Smooth muscle cell (in vitro differentiated cells): ENCODE data around the gene GINS1. TPM values are rescaled to one million over a fixed set of nuclear protein-coding genes. Genes with fewer than 3 reads are reported as not detected.

ENCODE experiments used
- DNase-seq: peaks from one replicate; lab custom pipeline; 2025; ENCODE audit not compliant: unreplicated experiment; lab: John Stamatoyannopoulos, UW
- H2AFZ ChIP-seq: fragments of 200-600 bp; sonication (generic); 2 replicates; pipeline ENCODE4 v1.6.0; 2016; ENCODE audit warnings: antibody characterized with exemption, low read depth, mild to moderate bottlenecking
- H3F3A ChIP-seq: fragments of 200-600 bp; sonication (generic); 2 replicates; pipeline ENCODE4 v1.6.0; 2017; ENCODE audit warnings: antibody characterized with exemption, low read depth
- H3K27ac ChIP-seq: fragments of 200-600 bp; sonication (generic); 2 replicates; pipeline ENCODE4 v1.5.1; 2016; ENCODE audit warnings: low read depth, mild to moderate bottlenecking
- H3K27me3 ChIP-seq: fragments of 200-600 bp; sonication (generic); 2 replicates; pipeline ENCODE4 v1.6.1; 2016; ENCODE audit warnings: low read depth, mild to moderate bottlenecking
- H3K36me3 ChIP-seq: fragments of 200-600 bp; sonication (generic); 2 replicates; pipeline ENCODE4 v1.5.1; 2016; ENCODE audit warnings: low read depth
- H3K4me1 ChIP-seq: fragments of 200-600 bp; sonication (generic); 2 replicates; pipeline ENCODE4 v1.5.1; 2016; ENCODE audit warnings: low read depth
- H3K4me2 ChIP-seq: fragments of 200-600 bp; sonication (generic); 2 replicates; pipeline ENCODE4 v1.6.0; 2016; ENCODE audit warnings: mild to moderate bottlenecking
- H3K4me3 ChIP-seq: fragments of 200-600 bp; sonication (generic); 2 replicates; pipeline ENCODE4 v1.5.1; 2016; ENCODE audit warnings: mild to moderate bottlenecking
- H3K79me2 ChIP-seq: fragments of 200-600 bp; sonication (generic); 2 replicates; pipeline ENCODE4 v1.6.0; 2016; ENCODE audit warnings: low read depth, mild to moderate bottlenecking
- H3K9ac ChIP-seq: fragments of 200-600 bp; sonication (generic); 2 replicates; pipeline ENCODE4 v1.6.0; 2016; ENCODE audit warnings: low read depth
- H3K9me3 ChIP-seq: fragments of 200-600 bp; sonication (generic); replicated peaks from 2 replicates; pipeline ENCODE4 v1.5.1; 2016; ENCODE audit warnings: low read depth
- H4K20me1 ChIP-seq: fragments of 200-600 bp; sonication (generic); 2 replicates; pipeline ENCODE4 v1.6.0; 2016; ENCODE audit warnings: low read depth
- CTCF ChIP-seq: fragments of 200-600 bp; sonication (generic); IDR thresholded peaks from 2 replicates; pipeline ENCODE4 v1.5.1; 2017; ENCODE audit warnings: borderline replicate concordance, mild to moderate bottlenecking, antibody characterized with exemption; ENCODE audit not compliant: insufficient read depth, poor library complexity, severe bottlenecking
- WGBS: methylation state at CpG from one replicate; pipeline ENCODE4 v1.1.7; 2016; ENCODE audit warnings: low lambda C conversion rate; 5-methylcytosine and 5-hydroxymethylcytosine counted together
- polyA plus RNA-seq: library from polyadenylated mRNA; unstranded; fragments of >200 nt; fragmentation: Nextera tagmentation; extraction: Ambion mirVana; gene quantifications from 2 replicates; pipeline ENCODE4 v1.2.1, GENCODE V29; 2016
- total RNA-seq: library from RNA; depleted of rRNA; stranded (reverse); fragments of >200 nt; gene quantifications from 2 replicates; pipeline ENCODE4 v1.2.3, GENCODE V29; 2014

The GINS1 gene
- total and polyA plus RNA-seq, 2 experiments from 2014 or later, result 5.9 to 9.3 TPM

DNA sequence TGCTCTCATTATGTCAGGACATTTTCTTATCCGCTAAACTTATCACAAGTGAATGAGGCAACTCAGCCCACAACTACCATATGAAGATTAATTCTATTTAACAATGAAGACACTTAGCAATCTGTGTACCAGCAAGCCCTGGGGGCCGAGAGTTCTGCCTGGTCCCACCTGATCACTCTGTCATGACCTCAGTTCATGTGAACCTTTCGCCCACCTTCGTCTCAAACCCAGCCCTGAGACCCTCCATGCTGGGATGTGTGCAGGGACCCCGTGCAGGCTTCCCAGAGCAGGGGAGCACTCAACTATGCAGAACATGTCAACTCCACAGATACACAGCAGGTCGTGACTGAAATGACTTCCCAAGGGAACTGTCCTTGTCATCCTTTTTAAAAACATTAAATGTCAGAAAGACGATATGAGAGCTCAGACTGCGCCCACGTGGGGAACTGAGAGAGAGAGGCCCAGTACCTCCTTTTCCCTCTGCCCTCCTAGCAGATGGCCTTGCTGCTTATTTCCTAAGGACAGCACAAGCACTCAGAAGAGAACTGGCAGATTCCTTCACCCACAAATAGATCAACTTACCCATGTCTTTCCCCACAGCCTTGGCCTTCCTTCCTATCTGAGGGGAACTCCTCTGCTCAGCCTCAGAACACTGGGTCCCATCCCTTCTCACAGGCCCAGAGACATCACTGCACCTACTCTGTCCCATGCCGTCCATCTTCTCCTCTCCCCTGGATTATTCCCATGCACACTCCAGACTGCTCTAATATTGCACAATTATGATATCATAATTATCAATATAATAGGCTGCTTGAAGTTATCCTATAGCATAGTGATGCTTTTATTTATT is 28.4 kb upstream of the GINS1 start:
- Histone ChIP-seq H3K4me2 (no peak overlapping the region), H2AFZ (no peak overlapping the region), H3F3A (no peaks in the 10 kb centered on the region), H3K27me3 (no peaks in the 10 kb centered on the region), H3K27ac (no peak overlapping the region), H3K9me3 (no peaks in the 10 kb centered on the region), H3K79me2 (peaks cover 76% of the 10 kb centered on the region), H3K4me1 (no peaks in the 10 kb centered on the region), H3K4me3 (no peak overlapping the region), H3K9ac (no peak overlapping the region), H4K20me1 (peaks cover 36% of the 10 kb centered on the region), H3K36me3 (no peaks in the 10 kb centered on the region)
- no peak for DNase-seq
- WGBS, result 90% methylated on average over 10 of the region's 10 CpGs
- no peak for TF ChIP-seq CTCF

- no peak for TF ChIP-seq CTCF
- DNase-seq, result no peak
- no peak overlapping the region for H3K9ac ChIP-seq
- 86% methylated on average over 7 of the region's 7 CpGs for WGBS
- H4K20me1 ChIP-seq, result peaks cover 44% of the 10 kb centered on the region
- H3F3A ChIP-seq, result no peaks in the 10 kb centered on the region
- no peaks in the 10 kb centered on the region for H3K4me1 ChIP-seq
- H2AFZ ChIP-seq, result no peak overlapping the region
- no peaks in the 10 kb centered on the region for H3K36me3 ChIP-seq
- H3K9me3 ChIP-seq, result no peaks in the 10 kb centered on the region
- H3K27ac ChIP-seq, result no peak overlapping the region
- no peak overlapping the region for H3K4me3 ChIP-seq
- no peaks in the 10 kb centered on the region for H3K27me3 ChIP-seq
- peaks cover 87% of the 10 kb centered on the region for H3K79me2 ChIP-seq
- H3K4me2 ChIP-seq, result no peak overlapping the region
These were observed 26.4 kb upstream of the GINS1 start for GRCh38 chr20:25380945-25381614.

- H3K9me3 ChIP-seq, result no peaks in the 10 kb centered on the region
- peaks cover 88% of the 10 kb centered on the region for H3K79me2 ChIP-seq
- DNase-seq, result no peak
- no peak overlapping the region for H3K9ac ChIP-seq
- no peak overlapping the region for H3K27ac ChIP-seq
- H3K4me3 ChIP-seq, result no peak overlapping the region
- H3K36me3 ChIP-seq, result no peaks in the 10 kb centered on the region
- peaks cover 44% of the 10 kb centered on the region for H4K20me1 ChIP-seq
- no peak for TF ChIP-seq CTCF
- no peak overlapping the region for H3K4me2 ChIP-seq
- no peaks in the 10 kb centered on the region for H3F3A ChIP-seq
- 73% methylated on average over 5 of the region's 5 CpGs for WGBS
- no peaks in the 10 kb centered on the region for H3K27me3 ChIP-seq
- no peaks in the 10 kb centered on the region for H3K4me1 ChIP-seq
- no peak overlapping the region for H2AFZ ChIP-seq
These were observed 24.6 kb upstream of the GINS1 start for GRCh38 chr20:25382704-25383370.
